Measurements from ENCODE around the gene BRD1.

BRD1 gene

GRCh38 chr22:49827853-49828598 lies at the start of gene BRD1:
Gene BRD1 (minus strand): TSS chr22:49827873. CDS start chr22:49824317, 3,556 bp downstream.
- in situ Hi-C loops (cut with MboI; ENCODE audit: low sequenced_read_pairs): no loop called here

GRCh38 chr22:49873228-49873940 lies 45.7 kb upstream of the BRD1 start:
- in situ Hi-C loops (cut with MboI; ENCODE audit: low sequenced_read_pairs): no loop called here

GRCh38 chr22:49872347-49872746 lies 44.7 kb upstream of the BRD1 start:
- in situ Hi-C loops (cut with MboI; ENCODE audit: low sequenced_read_pairs): no loop called here

GRCh38 chr22:49871482-49871881 lies 43.8 kb upstream of the BRD1 start:
- in situ Hi-C loops (cut with MboI; ENCODE audit: low sequenced_read_pairs): no loop called here

- in situ Hi-C loops (cut with MboI; ENCODE audit: low sequenced_read_pairs): no loop called here
Observed at GRCh38 chr22:49869845-49870712, 42.4 kb upstream of the BRD1 start.

GRCh38 chr22:49869086-49869830 lies 41.6 kb upstream of the BRD1 start:
- in situ Hi-C loops (cut with MboI; ENCODE audit: low sequenced_read_pairs): no loop called here

GRCh38 chr22:49867303-49868265 lies 39.9 kb upstream of the BRD1 start:
- in situ Hi-C loops (cut with MboI; ENCODE audit: low sequenced_read_pairs): no loop called here

GRCh38 chr22:49866646-49867045 lies 39.0 kb upstream of the BRD1 start:
- in situ Hi-C loops (cut with MboI; ENCODE audit: low sequenced_read_pairs): no loop called here

GRCh38 chr22:49866134-49866533 lies 38.5 kb upstream of the BRD1 start:
- in situ Hi-C loops (cut with MboI; ENCODE audit: low sequenced_read_pairs): no loop called here

GRCh38 chr22:49865156-49865555 lies 37.5 kb upstream of the BRD1 start:
- in situ Hi-C loops (cut with MboI; ENCODE audit: low sequenced_read_pairs): no loop called here

GRCh38 chr22:49863931-49864330 lies 36.3 kb upstream of the BRD1 start:
- in situ Hi-C loops (cut with MboI; ENCODE audit: low sequenced_read_pairs): no loop called here

GRCh38 chr22:49862496-49862776 lies 34.8 kb upstream of the BRD1 start:
- in situ Hi-C loops (cut with MboI; ENCODE audit: low sequenced_read_pairs): no loop called here

- in situ Hi-C loops (cut with MboI; ENCODE audit: low sequenced_read_pairs): no loop called here
Observed at GRCh38 chr22:49861642-49862495, 34.2 kb upstream of the BRD1 start.

GRCh38 chr22:49858827-49859226 lies 31.2 kb upstream of the BRD1 start:
- in situ Hi-C loops (cut with MboI; ENCODE audit: low sequenced_read_pairs): no loop called here

GRCh38 chr22:49856766-49857618 lies 29.3 kb upstream of the BRD1 start:
- in situ Hi-C loops (cut with MboI; ENCODE audit: low sequenced_read_pairs): no loop called here

GRCh38 chr22:49856343-49856742 lies 28.7 kb upstream of the BRD1 start:
- in situ Hi-C loops (cut with MboI; ENCODE audit: low sequenced_read_pairs): no loop called here

GRCh38 chr22:49855251-49855911 lies 27.7 kb upstream of the BRD1 start:
- in situ Hi-C loops (cut with MboI; ENCODE audit: low sequenced_read_pairs): no loop called here
